ENCODE results near the gene ABCC10. TPM values are rescaled to one million over a fixed set of nuclear protein-coding genes. Genes with fewer than 3 reads are reported as not detected.

ABCC10 gene, protein sequence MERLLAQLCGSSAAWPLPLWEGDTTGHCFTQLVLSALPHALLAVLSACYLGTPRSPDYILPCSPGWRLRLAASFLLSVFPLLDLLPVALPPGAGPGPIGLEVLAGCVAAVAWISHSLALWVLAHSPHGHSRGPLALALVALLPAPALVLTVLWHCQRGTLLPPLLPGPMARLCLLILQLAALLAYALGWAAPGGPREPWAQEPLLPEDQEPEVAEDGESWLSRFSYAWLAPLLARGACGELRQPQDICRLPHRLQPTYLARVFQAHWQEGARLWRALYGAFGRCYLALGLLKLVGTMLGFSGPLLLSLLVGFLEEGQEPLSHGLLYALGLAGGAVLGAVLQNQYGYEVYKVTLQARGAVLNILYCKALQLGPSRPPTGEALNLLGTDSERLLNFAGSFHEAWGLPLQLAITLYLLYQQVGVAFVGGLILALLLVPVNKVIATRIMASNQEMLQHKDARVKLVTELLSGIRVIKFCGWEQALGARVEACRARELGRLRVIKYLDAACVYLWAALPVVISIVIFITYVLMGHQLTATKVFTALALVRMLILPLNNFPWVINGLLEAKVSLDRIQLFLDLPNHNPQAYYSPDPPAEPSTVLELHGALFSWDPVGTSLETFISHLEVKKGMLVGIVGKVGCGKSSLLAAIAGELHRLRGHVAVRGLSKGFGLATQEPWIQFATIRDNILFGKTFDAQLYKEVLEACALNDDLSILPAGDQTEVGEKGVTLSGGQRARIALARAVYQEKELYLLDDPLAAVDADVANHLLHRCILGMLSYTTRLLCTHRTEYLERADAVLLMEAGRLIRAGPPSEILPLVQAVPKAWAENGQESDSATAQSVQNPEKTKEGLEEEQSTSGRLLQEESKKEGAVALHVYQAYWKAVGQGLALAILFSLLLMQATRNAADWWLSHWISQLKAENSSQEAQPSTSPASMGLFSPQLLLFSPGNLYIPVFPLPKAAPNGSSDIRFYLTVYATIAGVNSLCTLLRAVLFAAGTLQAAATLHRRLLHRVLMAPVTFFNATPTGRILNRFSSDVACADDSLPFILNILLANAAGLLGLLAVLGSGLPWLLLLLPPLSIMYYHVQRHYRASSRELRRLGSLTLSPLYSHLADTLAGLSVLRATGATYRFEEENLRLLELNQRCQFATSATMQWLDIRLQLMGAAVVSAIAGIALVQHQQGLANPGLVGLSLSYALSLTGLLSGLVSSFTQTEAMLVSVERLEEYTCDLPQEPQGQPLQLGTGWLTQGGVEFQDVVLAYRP (N-terminal part only)
- 33.5 TPM for total RNA-seq

GRCh38 chr6:43427406-43428111 is at the start of gene ABCC10:
TSS of gene ABCC10 (plus strand) at chr6:43427541. CDS start at chr6:43427979, 438 bp downstream.

GRCh38 chr6:43455531-43456428 is 28.4 kb downstream of the ABCC10 start, which contains the start of gene DLK2:
TSS of gene DLK2 (minus strand) at chr6:43455548. CDS start at chr6:43454825, 723 bp downstream.

GRCh38 chr6:43477235-43478007 is 50.1 kb downstream of the ABCC10 start, which contains the start of gene TJAP1:
TSS of gene TJAP1 (plus strand) at chr6:43477570. CDS start at chr6:43499002, 21,432 bp downstream.

Small RNAs within 50 kb of the gene (small RNA-seq; reads per million reads assigned to genes)
- gene MIR6780B (ENCODE audit: low replicate concordance) (not detected), gene RNU6-1113P (ENCODE audit: low replicate concordance) (not detected)

Other genes with a start within 250 kb of the ABCC10 start
- gene CUL9, start 245.3 kb upstream of the ABCC10 start, total RNA-seq: 52.6 TPM
- 14.4 TPM for gene DNPH1, start 198.1 kb upstream of the ABCC10 start, total RNA-seq
- 26.3 TPM for gene TTBK1, start 184.1 kb upstream of the ABCC10 start, total RNA-seq
- 1.9 TPM for gene SLC22A7, start 129.3 kb upstream of the ABCC10 start, total RNA-seq
- gene CRIP3, start 118.7 kb upstream of the ABCC10 start, total RNA-seq: 16.6 TPM
- 38.5 TPM for gene ZNF318, start 57.9 kb upstream of the ABCC10 start, total RNA-seq
- 8.5 TPM for gene DLK2, start 28.0 kb downstream of the ABCC10 start, total RNA-seq
- gene TJAP1, start 50.0 kb downstream of the ABCC10 start, total RNA-seq: 6.9 TPM
- gene LRRC73, start 82.8 kb downstream of the ABCC10 start, total RNA-seq: 4.1 TPM
- 71.4 TPM for gene YIPF3, start 89.4 kb downstream of the ABCC10 start, total RNA-seq
- 29.4 TPM for gene POLR1C, start 89.5 kb downstream of the ABCC10 start, total RNA-seq
- gene XPO5, start 148.5 kb downstream of the ABCC10 start, total RNA-seq: 62.0 TPM
- gene POLH, start 148.6 kb downstream of the ABCC10 start, total RNA-seq: 17.8 TPM
- gene GTPBP2, start 201.7 kb downstream of the ABCC10 start, total RNA-seq: 65.7 TPM
- 20.7 TPM for gene MAD2L1BP, start 208.3 kb downstream of the ABCC10 start, total RNA-seq
- gene RSPH9, start 217.5 kb downstream of the ABCC10 start, total RNA-seq: 6.9 TPM